Motor neuron (in vitro differentiated cells): ENCODE data around the gene CASP8AP2. TPM values are rescaled to one million over a fixed set of nuclear protein-coding genes. Genes with fewer than 3 reads are reported as not detected.
"Not testable (repeated sequence)": the region's sequence is repeated elsewhere in the genome, so short reads cannot be mapped to it uniquely, and the experiment has no call there.

Experiments used
- ATAC-seq, 8 experiments: fragments of 200-7000 bp; cut with Tn5 transposase; replicated peaks in 6 of 8; 2 replicates each; pipeline ENCODE4 v1.8.0; 2021; ENCODE audit warnings: mild to moderate bottlenecking in 8 of 8, moderate library complexity in 8 of 8
- H3K27ac ChIP-seq, 2 donors: fragments of 250-450 bp; sonication (Bioruptor Pico); 2 replicates each; pipeline ENCODE4 v1.9.0; 2021; ENCODE audit warnings: antibody characterized with exemption in 2 of 2, mild to moderate bottlenecking in 2 of 2, moderate library complexity in 1 of 2
- H3K4me1 ChIP-seq, 2 donors: fragments of 250-450 bp; sonication (Bioruptor Pico); replicated peaks in 1 of 2; 2 replicates each; pipeline ENCODE4 v1.6.1; 2021; ENCODE audit warnings: antibody characterized with exemption in 2 of 2, mild to moderate bottlenecking in 2 of 2, moderate library complexity in 1 of 2
- H3K4me3 ChIP-seq, 5 donors: fragments of 250-450 bp; sonication (Bioruptor Pico); 2 replicates each; pipeline ENCODE4 v1.9.0; 2021; ENCODE audit warnings: antibody characterized with exemption in 5 of 5, mild to moderate bottlenecking in 5 of 5, moderate library complexity in 4 of 5
- WGBS, 10 experiments: fragments of 450-650 bp; shearing (Covaris generic); methylation state at CpG; one replicate each; pipeline ENCODE4 v1.0.0; 2022; 5-methylcytosine and 5-hydroxymethylcytosine counted together
- in situ Hi-C, 9 experiments: fragments of 400-800 bp; cut with MboI; loops; one replicate each; pipeline ENCODE4 v1.15.0; 2021; ENCODE audit warnings: low sequenced_read_pairs in 9 of 9, low pct_unique_long_range_greater_than_20kb in 2 of 9; ENCODE audit not compliant: unreplicated experiment in 9 of 9
- total RNA-seq, 8 experiments: library from RNA; unstranded; fragments of 300-600 nt; gene quantifications; 2 replicates each; pipeline versions ENCODE4 v1.2.3 to v1.2.4, GENCODE V29; 2022

Gene CASP8AP2
- total RNA-seq, 8 experiments from 2014 or later, result 4.9 to 24.6 (median 18.1) TPM

DNA sequence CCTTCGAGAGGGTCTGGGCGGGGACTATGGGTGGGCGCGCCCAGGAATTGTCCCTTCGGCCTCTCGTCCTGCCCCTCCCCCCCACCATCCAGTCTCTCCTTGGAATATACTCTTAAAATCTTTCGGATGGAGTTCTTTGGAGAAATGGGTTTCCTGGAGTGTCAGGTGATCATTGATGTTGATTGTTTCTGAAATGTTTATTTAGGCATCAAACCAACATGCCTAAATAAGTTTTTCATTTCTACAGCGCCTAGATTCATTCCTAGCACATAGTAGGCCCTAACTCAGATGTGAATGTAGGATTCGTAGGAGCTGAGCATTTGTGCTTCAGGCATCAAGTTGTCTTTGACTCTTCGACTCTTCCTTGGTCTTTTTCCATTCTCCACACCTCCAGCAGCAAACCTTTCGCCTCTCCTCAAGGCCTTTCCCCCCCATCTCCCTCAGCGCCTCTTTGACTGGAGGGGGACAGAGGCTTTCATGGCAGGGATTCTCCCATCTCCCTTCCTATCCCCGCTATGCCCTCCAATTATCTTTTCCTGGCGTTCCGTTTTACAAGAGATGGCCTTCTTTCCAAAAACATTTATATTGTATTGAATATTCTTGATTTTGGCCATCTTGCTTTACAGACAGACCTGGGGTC is 610 bp downstream of the CASP8AP2 start:
- 0 to 10% (median 3%) methylated on average over 2 to 8 of the region's 15 CpGs for WGBS, 10 experiments
- H3K4me3 ChIP-seq, result peak overlapping the region; percentile 68 to 92 (median 81)
- H3K4me1 ChIP-seq, result peaks cover 0 to 4% of the 10 kb centered on the region in 2 donors
- in situ Hi-C loops, result no loop called here
- H3K27ac ChIP-seq, result peak overlapping the region in 1 of 2 donors; percentile 64
- no peak for ATAC-seq

- in situ Hi-C loops, result no loop called here
- Histone ChIP-seq H3K4me1 (peaks cover 0 to 4% of the 10 kb centered on the region in 2 donors), H3K4me3 (no peak overlapping the region), H3K27ac (no peak overlapping the region)
- WGBS, 10 experiments, result 69 to 100% (median 92%) methylated on average over 1 to 10 of the region's 12 CpGs
- ATAC-seq, result no peak
Measured at GRCh38 chr6:89834884-89835792, 5.5 kb downstream of the CASP8AP2 start.

- H3K27ac ChIP-seq, result no peak overlapping the region
- H3K4me3 ChIP-seq, result no peak overlapping the region
- in situ Hi-C loops, result no loop called here
- ATAC-seq, result no peak
- WGBS, 10 experiments, result 80 to 100% (median 90%) methylated on average over 1 to 5 of the region's 8 CpGs; no CpG with 5 or more reads in 3 of the 10 experiments
- H3K4me1 ChIP-seq, result no peaks in the 10 kb centered on the region
Measured at GRCh38 chr6:89836639-89837222, 7.1 kb downstream of the CASP8AP2 start.

DNA sequence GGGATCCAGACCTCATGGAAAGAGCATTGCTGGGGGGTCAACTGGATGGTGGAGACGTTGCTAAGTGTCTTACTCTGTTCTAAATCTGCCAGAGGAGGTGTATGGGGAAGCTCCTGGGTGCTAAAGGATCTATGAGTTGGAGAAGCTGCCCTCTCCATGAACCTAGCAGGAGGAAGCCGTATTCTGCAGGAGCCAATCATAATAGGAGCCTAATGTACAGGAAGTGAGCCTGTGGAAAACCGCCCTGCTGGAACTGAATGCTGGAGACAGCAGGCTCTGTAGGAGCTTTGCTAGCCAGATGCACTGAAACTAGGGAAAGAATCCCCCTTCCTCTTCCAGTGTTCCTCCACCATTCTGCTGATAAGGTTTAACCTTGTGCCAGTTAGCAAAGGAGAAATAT is 10.9 kb downstream of the CASP8AP2 start:
- no peak overlapping the region for H3K27ac ChIP-seq
- WGBS, 10 experiments, result 40 to 90% (median 74%) methylated on average over 1 to 3 of the region's 3 CpGs; no CpG with 5 or more reads in 2 of the 10 experiments
- no peak overlapping the region for H3K4me3 ChIP-seq
- no peaks in the 10 kb centered on the region for H3K4me1 ChIP-seq
- ATAC-seq, result peak in 4 of 8 experiments; percentile 41 to 63 (median 52)
- in situ Hi-C loops, result no loop called here

- in situ Hi-C loops, result no loop called here
- Histone ChIP-seq H3K27ac (no peak overlapping the region), H3K4me1 (no peaks in the 10 kb centered on the region), H3K4me3 (no peak overlapping the region)
- peak in 2 of 8 experiments; percentile 45 to 57 for ATAC-seq
- WGBS, 10 experiments, result 82 to 100% (median 93%) methylated on average over 2 of the region's 2 CpGs
Measured at GRCh38 chr6:89842228-89842627, 12.5 kb downstream of the CASP8AP2 start.

- ATAC-seq, result peak in 1 of 8 experiments; percentile 57
Measured at GRCh38 chr6:89843070-89843469, 13.4 kb downstream of the CASP8AP2 start.

DNA sequence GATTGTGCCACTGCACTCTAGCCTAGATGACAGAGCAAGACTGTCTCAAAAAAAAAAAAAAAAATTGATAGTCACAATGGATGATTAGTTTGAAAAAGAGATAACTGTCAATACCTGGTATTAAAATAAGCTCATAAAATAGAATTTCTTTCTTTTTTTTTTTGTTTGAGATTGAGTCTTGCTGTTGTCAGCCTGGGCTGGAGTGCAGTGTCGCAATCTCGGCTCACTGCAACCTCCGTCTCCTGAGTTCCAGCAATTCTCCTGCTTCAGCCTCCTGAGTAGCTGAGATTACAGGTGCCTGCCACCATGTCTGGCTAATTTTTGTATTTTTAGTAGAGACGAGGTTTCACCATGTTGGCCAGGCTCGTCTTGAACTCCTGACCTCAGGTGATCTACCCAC is 17.8 kb downstream of the CASP8AP2 start:
- ATAC-seq, H3K4me3 ChIP-seq, H3K27ac ChIP-seq, H3K4me1 ChIP-seq, in situ Hi-C loops: not testable (repeated sequence)
- 92 to 100% (median 94%) methylated on average over 2 to 4 of the region's 5 CpGs; no CpG with 5 or more reads in 2 of the 10 experiments for WGBS, 10 experiments

More at GRCh38 chr6:89843070-89843469, 13.4 kb downstream of the CASP8AP2 start:
- WGBS, 10 experiments, result 32 to 100% (median 83%) methylated on average over 1 to 3 of the region's 3 CpGs; no CpG with 5 or more reads in 1 of the 10 experiments
- in situ Hi-C loops, result no loop called here
- Histone ChIP-seq H3K4me3 (no peak overlapping the region), H3K4me1 (no peaks in the 10 kb centered on the region), H3K27ac (no peak overlapping the region)

GRCh38 chr6:89853068-89853467 is 23.4 kb downstream of the CASP8AP2 start:
- no peak for ATAC-seq
- Histone ChIP-seq H3K4me3 (no peak overlapping the region), H3K27ac (no peak overlapping the region), H3K4me1 (no peaks in the 10 kb centered on the region)
- in situ Hi-C loops, result no loop called here
- 67 to 100% (median 100%) methylated on average over 1 of the region's 1 CpG; no CpG with 5 or more reads in 2 of the 10 experiments for WGBS, 10 experiments

- no peak overlapping the region for H3K27ac ChIP-seq
- WGBS, 10 experiments, result 86 to 100% (median 100%) methylated on average over 1 of the region's 1 CpG; no CpG with 5 or more reads in 6 of the 10 experiments
- ATAC-seq, result no peak
- H3K4me3 ChIP-seq, result no peak overlapping the region
- no peaks in the 10 kb centered on the region for H3K4me1 ChIP-seq
- in situ Hi-C loops, result no loop called here
Measured at GRCh38 chr6:89858041-89858440, 28.4 kb downstream of the CASP8AP2 start.

GRCh38 chr6:89859744-89860143 is 30.1 kb downstream of the CASP8AP2 start:
- WGBS, 10 experiments, result 92 to 100% (median 96%) methylated on average over 1 to 4 of the region's 4 CpGs; no CpG with 5 or more reads in 1 of the 10 experiments
- Histone ChIP-seq H3K4me3 (no peak overlapping the region), H3K4me1 (no peaks in the 10 kb centered on the region), H3K27ac (no peak overlapping the region)
- no peak for ATAC-seq
- in situ Hi-C loops, result no loop called here

DNA sequence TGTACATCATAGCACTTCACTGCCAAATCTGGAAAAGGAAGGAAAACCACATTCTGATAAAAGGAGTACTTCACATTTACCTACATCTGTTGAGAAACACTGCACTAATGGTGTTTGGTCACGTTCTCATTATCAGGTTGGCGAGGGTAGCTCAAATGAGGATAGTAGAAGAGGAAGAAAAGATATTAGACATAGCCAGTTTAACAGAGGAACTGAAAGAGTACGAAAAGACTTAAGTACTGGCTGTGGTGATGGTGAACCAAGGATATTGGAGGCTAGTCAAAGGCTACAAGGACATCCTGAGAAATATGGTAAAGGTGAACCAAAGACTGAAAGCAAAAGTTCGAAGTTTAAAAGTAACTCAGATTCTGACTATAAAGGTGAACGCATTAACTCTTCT is 32.6 kb downstream of the CASP8AP2 start:
- Histone ChIP-seq H3K27ac (no peak overlapping the region), H3K4me1 (no peaks in the 10 kb centered on the region), H3K4me3 (no peak overlapping the region)
- 93 to 100% (median 100%) methylated on average over 2 to 5 of the region's 5 CpGs for WGBS, 10 experiments
- in situ Hi-C loops, result no loop called here
- no peak for ATAC-seq

DNA sequence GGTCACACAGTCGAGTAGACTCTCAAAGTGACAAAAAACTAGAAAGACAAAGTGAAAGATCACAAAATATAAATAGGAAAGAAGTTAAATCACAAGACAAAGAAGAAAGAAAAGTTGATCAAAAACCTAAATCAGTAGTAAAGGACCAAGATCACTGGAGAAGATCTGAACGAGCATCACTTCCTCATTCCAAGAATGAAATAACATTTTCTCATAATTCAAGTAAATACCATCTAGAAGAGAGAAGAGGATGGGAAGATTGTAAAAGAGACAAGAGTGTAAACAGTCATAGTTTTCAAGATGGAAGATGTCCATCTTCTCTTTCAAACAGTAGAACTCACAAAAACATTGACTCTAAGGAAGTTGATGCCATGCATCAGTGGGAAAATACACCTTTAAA is 33.0 kb downstream of the CASP8AP2 start:
- H3K4me3 ChIP-seq, result no peak overlapping the region
- H3K4me1 ChIP-seq, result no peaks in the 10 kb centered on the region
- no peak overlapping the region for H3K27ac ChIP-seq
- WGBS, 10 experiments, result 87 to 100% (median 99%) methylated on average over 1 to 2 of the region's 2 CpGs
- in situ Hi-C loops, result no loop called here
- no peak for ATAC-seq
